ENCODE data around the gene ASAP3. TPM values are rescaled to one million over a fixed set of nuclear protein-coding genes. Genes with fewer than 3 reads are reported as not detected.
A peak's percentile ranks its signal among the peaks of the same experiment; 100 is the strongest.

Gene ASAP3
- total RNA-seq, 1 experiment from 2014 or later = 12.1 TPM

DNA sequence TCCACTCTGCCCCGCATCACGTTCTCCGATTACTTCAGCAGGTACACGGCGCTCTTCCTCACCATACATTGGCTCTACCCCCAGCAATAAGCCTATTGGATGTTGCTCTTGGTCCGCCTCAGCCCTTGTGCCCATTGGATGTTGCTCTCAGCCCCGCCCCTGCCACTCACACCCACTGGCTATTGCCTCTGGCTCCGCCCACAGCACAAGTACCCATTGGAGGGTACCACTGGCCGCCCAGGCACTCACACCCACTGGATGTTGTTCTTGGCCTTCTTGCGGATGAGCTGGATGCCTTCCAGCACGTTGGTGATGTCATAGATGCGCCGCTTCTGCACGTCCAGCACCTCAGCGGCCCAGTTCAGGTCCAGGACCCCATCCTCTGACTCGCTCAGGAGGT is 37.6 kb upstream of the ASAP3 start:
- intact Hi-C loops (cut with micrococcal nuclease; ENCODE audit: unreplicated experiment) = no loop called here
- no peaks in the 10 kb centered on the region for H3K27me3 Mint-ChIP-seq (ENCODE audit: insufficient read depth, unreplicated experiment)
- H3K27me3 ChIP-seq (replicated peaks; ENCODE audit: control insufficient read depth, insufficient read depth, low read length) = no peaks in the 10 kb centered on the region
- no peaks in the 10 kb centered on the region for H3K4me1 ChIP-seq
- no peaks in the 10 kb centered on the region for H3K4me1 Mint-ChIP-seq (ENCODE audit: low read depth, unreplicated experiment)
- no TSS peak for BruUV-seq (replicated peaks)
- no peak overlapping the region for H3K27ac Mint-ChIP-seq (ENCODE audit: unreplicated experiment)
- TF ChIP-seq, protein P1, sequence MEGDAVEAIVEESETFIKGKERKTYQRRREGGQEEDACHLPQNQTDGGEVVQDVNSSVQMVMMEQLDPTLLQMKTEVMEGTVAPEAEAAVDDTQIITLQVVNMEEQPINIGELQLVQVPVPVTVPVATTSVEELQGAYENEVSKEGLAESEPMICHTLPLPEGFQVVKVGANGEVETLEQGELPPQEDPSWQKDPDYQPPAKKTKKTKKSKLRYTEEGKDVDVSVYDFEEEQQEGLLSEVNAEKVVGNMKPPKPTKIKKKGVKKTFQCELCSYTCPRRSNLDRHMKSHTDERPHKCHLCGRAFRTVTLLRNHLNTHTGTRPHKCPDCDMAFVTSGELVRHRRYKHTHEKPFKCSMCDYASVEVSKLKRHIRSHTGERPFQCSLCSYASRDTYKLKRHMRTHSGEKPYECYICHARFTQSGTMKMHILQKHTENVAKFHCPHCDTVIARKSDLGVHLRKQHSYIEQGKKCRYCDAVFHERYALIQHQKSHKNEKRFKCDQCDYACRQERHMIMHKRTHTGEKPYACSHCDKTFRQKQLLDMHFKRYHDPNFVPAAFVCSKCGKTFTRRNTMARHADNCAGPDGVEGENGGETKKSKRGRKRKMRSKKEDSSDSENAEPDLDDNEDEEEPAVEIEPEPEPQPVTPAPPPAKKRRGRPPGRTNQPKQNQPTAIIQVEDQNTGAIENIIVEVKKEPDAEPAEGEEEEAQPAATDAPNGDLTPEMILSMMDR (IDR thresholded peaks at IDR 0.05; ENCODE audit: insufficient read depth in 1 of 2, low read depth in 1 of 2, low read length in 1 of 2, severe bottlenecking in 1 of 2, unreplicated experiment in 1 of 2) = no peak
- DNase-seq = peak; percentile 30 to 46
- no peak overlapping the region for H3K4me3 Mint-ChIP-seq (ENCODE audit: unreplicated experiment)
- ChIA-PET CTCF (no interaction called here), POLR2A (no interaction called here)
- no peaks in the 10 kb centered on the region for H3K9me3 ChIP-seq
- H3K36me3 ChIP-seq (ENCODE audit: control insufficient read depth, insufficient read depth, low read length) = no peaks in the 10 kb centered on the region; the same call in 1 of the 2 replicates
- H3K9me3 Mint-ChIP-seq (ENCODE audit: unreplicated experiment) = no peaks in the 10 kb centered on the region
- H3K36me3 Mint-ChIP-seq (ENCODE audit: insufficient read depth, unreplicated experiment) = peaks cover 28% of the 10 kb centered on the region
- H3K4me3 ChIP-seq (ENCODE audit: low read depth, low read length) = no peak overlapping the region

DNA sequence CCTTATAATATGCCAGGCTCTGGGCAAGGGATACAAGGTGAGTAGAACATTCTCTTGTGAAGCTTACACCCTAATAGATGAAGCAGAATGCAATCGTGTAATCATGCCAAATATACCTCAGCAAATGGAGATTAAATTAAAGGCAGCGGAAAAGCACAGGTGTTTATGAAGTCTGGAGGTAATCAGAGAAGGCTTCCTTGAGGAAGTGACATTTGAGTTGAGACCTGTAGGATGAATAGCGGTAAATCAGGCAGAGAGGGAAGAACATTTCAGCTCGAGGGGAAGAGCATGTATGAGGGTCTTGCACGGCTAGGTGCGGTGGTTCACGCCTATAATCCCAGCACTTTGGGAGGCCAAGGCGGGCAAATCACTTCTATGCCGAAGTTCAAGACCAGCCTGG is 33.6 kb upstream of the ASAP3 start:
- 0 out of 2 replicates have a peak, but pooled peaks cover 1% of the 10 kb centered on the region for H3K36me3 ChIP-seq (ENCODE audit: control insufficient read depth, insufficient read depth, low read length)

DNA sequence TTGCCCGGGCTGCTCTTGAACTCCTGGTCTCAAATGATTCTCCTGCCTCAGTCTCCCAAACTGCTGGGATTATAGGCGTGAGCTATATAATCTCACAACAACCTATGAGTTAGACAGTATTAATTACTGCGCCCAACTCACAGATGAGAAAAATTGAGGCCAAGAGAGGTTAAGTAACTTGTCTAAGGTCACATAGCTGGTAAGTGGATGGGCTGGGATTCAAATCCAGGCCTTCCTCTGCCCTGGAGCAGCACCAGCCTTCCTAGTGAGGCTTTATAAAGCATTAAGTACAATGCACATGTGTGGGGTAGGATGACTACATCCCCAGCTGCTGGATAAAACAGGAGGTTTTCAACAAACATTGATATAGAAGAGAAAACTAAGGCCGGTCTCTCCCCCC is 31.9 kb upstream of the ASAP3 start:
- TF ChIP-seq, protein P1 (IDR thresholded peaks at IDR 0.05; ENCODE audit: insufficient read depth in 1 of 2, low read depth in 1 of 2, low read length in 1 of 2, severe bottlenecking in 1 of 2, unreplicated experiment in 1 of 2) = no peak
- H3K4me3 ChIP-seq (ENCODE audit: low read depth, low read length) = no peak overlapping the region
- Mint-ChIP-seq H3K4me3 (ENCODE audit: unreplicated experiment) (no peak overlapping the region), H3K4me1 (ENCODE audit: low read depth, unreplicated experiment) (no peaks in the 10 kb centered on the region), H3K27me3 (ENCODE audit: insufficient read depth, unreplicated experiment) (no peaks in the 10 kb centered on the region), H3K27ac (ENCODE audit: unreplicated experiment) (no peak overlapping the region), H3K36me3 (ENCODE audit: insufficient read depth, unreplicated experiment) (peaks cover 33% of the 10 kb centered on the region), H3K9me3 (ENCODE audit: unreplicated experiment) (no peaks in the 10 kb centered on the region)
- no peaks in the 10 kb centered on the region for H3K27me3 ChIP-seq (replicated peaks; ENCODE audit: control insufficient read depth, insufficient read depth, low read length)
- no peaks in the 10 kb centered on the region for H3K4me1 ChIP-seq
- intact Hi-C loops (cut with micrococcal nuclease; ENCODE audit: unreplicated experiment) = no loop called here
- ChIA-PET CTCF (interaction anchor here (0.7 kb wide), 1 partner anchor 404 kb away, joined by 3 read pairs; no protein-coding TSS in a partner anchor), POLR2A (no interaction called here)
- BruUV-seq (replicated peaks) = no TSS peak
- H3K9me3 ChIP-seq = no peaks in the 10 kb centered on the region
- H3K36me3 ChIP-seq (ENCODE audit: control insufficient read depth, insufficient read depth, low read length) = 0 out of 2 replicates have a peak, but pooled peaks cover 1% of the 10 kb centered on the region
- DNase-seq = no peak

More for the DNA sequence above, 33.6 kb upstream of the ASAP3 start:
- DNase-seq = no peak
- Histone ChIP-seq H3K27me3 (replicated peaks; ENCODE audit: control insufficient read depth, insufficient read depth, low read length) (no peaks in the 10 kb centered on the region), H3K4me1 (no peaks in the 10 kb centered on the region), H3K4me3 (ENCODE audit: low read depth, low read length) (no peak overlapping the region), H3K9me3 (no peaks in the 10 kb centered on the region)
- POLR2A ChIA-PET = no interaction called here
- TF ChIP-seq, protein P1 (IDR thresholded peaks at IDR 0.05; ENCODE audit: insufficient read depth in 1 of 2, low read depth in 1 of 2, low read length in 1 of 2, severe bottlenecking in 1 of 2, unreplicated experiment in 1 of 2) = no peak
- intact Hi-C loops (cut with micrococcal nuclease; ENCODE audit: unreplicated experiment) = no loop called here
- Mint-ChIP-seq H3K27ac (ENCODE audit: unreplicated experiment) (no peak overlapping the region), H3K27me3 (ENCODE audit: insufficient read depth, unreplicated experiment) (no peaks in the 10 kb centered on the region), H3K4me3 (ENCODE audit: unreplicated experiment) (no peak overlapping the region), H3K4me1 (ENCODE audit: low read depth, unreplicated experiment) (no peaks in the 10 kb centered on the region), H3K9me3 (ENCODE audit: unreplicated experiment) (no peaks in the 10 kb centered on the region), H3K36me3 (ENCODE audit: insufficient read depth, unreplicated experiment) (peaks cover 35% of the 10 kb centered on the region)
- CTCF ChIA-PET = no interaction called here
- no TSS peak for BruUV-seq (replicated peaks)
